ENCODE measurements around the gene ALDH7A1.

ALDH7A1 gene

DNA sequence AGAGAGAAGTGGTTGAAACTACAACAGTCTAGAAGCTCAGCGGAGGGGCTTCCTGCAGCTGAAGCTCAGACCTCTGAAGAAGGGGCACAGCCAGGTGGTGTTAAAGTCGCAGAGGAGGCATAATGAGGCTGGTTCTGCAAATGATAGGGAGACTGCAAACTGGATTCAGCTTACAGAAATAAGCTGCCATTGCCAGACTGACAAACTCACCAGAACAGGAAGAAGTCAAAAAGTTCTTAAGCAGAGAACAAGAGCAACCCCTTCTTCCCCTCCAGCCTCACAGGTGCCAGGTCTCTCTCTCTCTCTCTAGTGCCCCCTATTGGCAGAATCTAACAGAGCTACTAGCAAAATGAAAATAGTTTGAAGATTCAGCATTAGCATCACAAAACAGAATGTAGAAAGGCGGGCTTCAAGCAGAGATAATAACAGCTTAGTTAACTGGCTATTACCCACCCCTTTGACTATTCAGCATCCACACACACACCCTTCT is 95.1 kb downstream of the ALDH7A1 start:
- Histone ChIP-seq H3K9me3 (ENCODE audit: control insufficient read depth in 1 of 2, low read length in 2 of 2) (no peaks in the 10 kb centered on the region), H3K9ac (ENCODE audit: low read depth in 1 of 2, low read length in 2 of 2) (no peak overlapping the region), H3K27ac (ENCODE audit: low read depth, low read length) (no peak overlapping the region), H3K36me3 (ENCODE audit: control insufficient read depth in 1 of 2, insufficient read depth in 2 of 2, low read length in 2 of 2) (no peaks in the 10 kb centered on the region), H3K27me3 (ENCODE audit: control insufficient read depth in 1 of 2, insufficient read depth in 2 of 2, low read length in 2 of 2) (no peaks in the 10 kb centered on the region), H3K4me3 (ENCODE audit: low read depth in 1 of 2, low read length in 2 of 2) (no peak overlapping the region), H3K4me1 (ENCODE audit: control insufficient read depth in 1 of 2, insufficient read depth in 2 of 2, low read length in 2 of 2) (peaks cover 0 to 4% of the 10 kb centered on the region in 2 donors)

- peaks cover 0 to 4% of the 10 kb centered on the region in 2 donors for H3K4me1 ChIP-seq (ENCODE audit: control insufficient read depth in 1 of 2, insufficient read depth in 2 of 2, low read length in 2 of 2)
- no peak overlapping the region for H3K4me3 ChIP-seq (ENCODE audit: low read depth in 1 of 2, low read length in 2 of 2)
- H3K36me3 ChIP-seq (ENCODE audit: control insufficient read depth in 1 of 2, insufficient read depth in 2 of 2, low read length in 2 of 2), result peaks cover 0 to 5% of the 10 kb centered on the region in 2 donors
- H3K27me3 ChIP-seq (ENCODE audit: control insufficient read depth in 1 of 2, insufficient read depth in 2 of 2, low read length in 2 of 2), result no peaks in the 10 kb centered on the region
- no peak overlapping the region for H3K27ac ChIP-seq (ENCODE audit: low read depth, low read length)
- no peak overlapping the region for H3K9ac ChIP-seq (ENCODE audit: low read depth in 1 of 2, low read length in 2 of 2)
- no peaks in the 10 kb centered on the region for H3K9me3 ChIP-seq (ENCODE audit: control insufficient read depth in 1 of 2, low read length in 2 of 2)
Observed at GRCh38 chr5:126499278-126499677, 95.7 kb downstream of the ALDH7A1 start.

GRCh38 chr5:126497506-126497905 is 97.5 kb downstream of the ALDH7A1 start:
- Histone ChIP-seq H3K27ac (ENCODE audit: low read depth, low read length) (no peak overlapping the region), H3K4me3 (ENCODE audit: low read depth in 1 of 2, low read length in 2 of 2) (no peak overlapping the region), H3K27me3 (ENCODE audit: control insufficient read depth in 1 of 2, insufficient read depth in 2 of 2, low read length in 2 of 2) (no peaks in the 10 kb centered on the region), H3K9ac (ENCODE audit: low read depth in 1 of 2, low read length in 2 of 2) (no peak overlapping the region), H3K4me1 (ENCODE audit: control insufficient read depth in 1 of 2, insufficient read depth in 2 of 2, low read length in 2 of 2) (no peaks in the 10 kb centered on the region), H3K9me3 (ENCODE audit: control insufficient read depth in 1 of 2, low read length in 2 of 2) (no peaks in the 10 kb centered on the region), H3K36me3 (ENCODE audit: control insufficient read depth in 1 of 2, insufficient read depth in 2 of 2, low read length in 2 of 2) (peaks cover 7 to 19% of the 10 kb centered on the region in 2 donors)

- H3K9ac ChIP-seq (ENCODE audit: low read depth in 1 of 2, low read length in 2 of 2), result no peak overlapping the region
- no peaks in the 10 kb centered on the region for H3K27me3 ChIP-seq (ENCODE audit: control insufficient read depth in 1 of 2, insufficient read depth in 2 of 2, low read length in 2 of 2)
- H3K9me3 ChIP-seq (ENCODE audit: control insufficient read depth in 1 of 2, low read length in 2 of 2), result no peaks in the 10 kb centered on the region
- H3K4me3 ChIP-seq (ENCODE audit: low read depth in 1 of 2, low read length in 2 of 2), result no peak overlapping the region
- H3K4me1 ChIP-seq (ENCODE audit: control insufficient read depth in 1 of 2, insufficient read depth in 2 of 2, low read length in 2 of 2), result no peaks in the 10 kb centered on the region
- H3K36me3 ChIP-seq (ENCODE audit: control insufficient read depth in 1 of 2, insufficient read depth in 2 of 2, low read length in 2 of 2), result peaks cover 21 to 44% of the 10 kb centered on the region in 2 donors
- H3K27ac ChIP-seq (ENCODE audit: low read depth, low read length), result no peak overlapping the region
Observed at GRCh38 chr5:126494393-126494792, 100.6 kb downstream of the ALDH7A1 start.

DNA sequence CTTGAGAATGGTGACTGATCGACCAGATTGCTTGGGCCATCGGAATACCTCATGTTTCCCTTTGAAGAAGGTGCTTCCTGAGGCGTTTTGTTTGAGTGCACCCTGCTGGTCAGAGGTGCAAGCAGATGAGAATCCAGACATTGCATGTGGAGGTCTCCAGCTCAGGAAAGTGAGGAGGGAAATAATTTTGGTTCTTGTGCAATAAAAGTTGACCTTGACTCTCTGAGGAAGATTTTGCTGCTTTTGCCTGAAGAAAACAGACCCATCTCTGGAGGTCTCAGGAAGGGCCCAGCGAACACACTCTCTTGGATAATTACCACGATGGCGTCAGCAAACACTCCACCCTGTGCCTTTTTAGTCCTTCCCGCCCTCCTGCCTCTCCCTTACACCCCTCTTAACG is 102.1 kb downstream of the ALDH7A1 start:
- H3K36me3 ChIP-seq (ENCODE audit: control insufficient read depth in 1 of 2, insufficient read depth in 2 of 2, low read length in 2 of 2), result peaks cover 34 to 54% of the 10 kb centered on the region in 2 donors
- no peaks in the 10 kb centered on the region for H3K4me1 ChIP-seq (ENCODE audit: control insufficient read depth in 1 of 2, insufficient read depth in 2 of 2, low read length in 2 of 2)
- H3K9me3 ChIP-seq (ENCODE audit: control insufficient read depth in 1 of 2, low read length in 2 of 2), result no peaks in the 10 kb centered on the region
- H3K27me3 ChIP-seq (ENCODE audit: control insufficient read depth in 1 of 2, insufficient read depth in 2 of 2, low read length in 2 of 2), result no peaks in the 10 kb centered on the region
- no peak overlapping the region for H3K27ac ChIP-seq (ENCODE audit: low read depth, low read length)
- no peak overlapping the region for H3K9ac ChIP-seq (ENCODE audit: low read depth in 1 of 2, low read length in 2 of 2)
- H3K4me3 ChIP-seq (ENCODE audit: low read depth in 1 of 2, low read length in 2 of 2), result no peak overlapping the region

DNA sequence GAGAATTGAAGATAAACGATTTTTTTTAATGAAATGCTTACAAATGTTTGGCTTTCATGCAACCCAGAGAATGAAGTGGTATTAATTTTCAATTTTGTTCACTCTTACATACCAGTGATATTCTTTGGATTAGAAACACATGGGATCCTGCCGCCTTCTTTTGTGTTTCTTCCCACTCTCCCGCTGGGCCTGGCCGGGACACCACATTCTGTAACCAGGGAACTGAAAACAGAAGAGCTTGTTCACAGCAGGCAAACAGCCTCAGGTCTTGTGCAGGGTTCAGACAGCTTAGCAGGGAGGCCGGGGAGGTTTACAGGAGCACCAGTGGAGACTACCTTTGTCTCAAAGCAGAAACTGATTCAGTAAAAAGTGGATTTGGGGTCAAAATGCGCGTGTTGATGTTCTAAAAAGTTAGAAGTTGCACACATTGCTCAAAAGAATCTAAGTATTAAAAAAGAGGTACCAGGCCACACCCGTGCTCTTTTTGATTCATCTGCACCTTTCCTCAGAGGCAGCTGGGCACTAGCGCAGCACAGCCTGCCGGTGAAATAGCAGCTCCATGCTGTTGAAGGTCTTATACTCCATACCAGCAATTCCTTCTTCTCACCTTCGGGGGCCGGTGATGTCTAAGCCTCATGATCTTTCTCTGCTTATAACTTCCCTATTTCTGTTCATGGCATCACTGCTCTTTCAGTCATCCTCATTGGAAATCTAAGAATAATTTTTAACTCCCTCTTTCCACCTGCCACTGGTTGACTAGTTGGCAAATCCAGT is 104.7 kb downstream of the ALDH7A1 start:
- Histone ChIP-seq H3K4me3 (ENCODE audit: low read depth in 1 of 2, low read length in 2 of 2) (no peak overlapping the region), H3K9me3 (ENCODE audit: control insufficient read depth in 1 of 2, low read length in 2 of 2) (no peaks in the 10 kb centered on the region), H3K36me3 (ENCODE audit: control insufficient read depth in 1 of 2, insufficient read depth in 2 of 2, low read length in 2 of 2) (peaks cover 55 to 79% of the 10 kb centered on the region in 2 donors), H3K9ac (ENCODE audit: low read depth in 1 of 2, low read length in 2 of 2) (no peak overlapping the region), H3K27ac (ENCODE audit: low read depth, low read length) (no peak overlapping the region), H3K4me1 (ENCODE audit: control insufficient read depth in 1 of 2, insufficient read depth in 2 of 2, low read length in 2 of 2) (no peaks in the 10 kb centered on the region), H3K27me3 (ENCODE audit: control insufficient read depth in 1 of 2, insufficient read depth in 2 of 2, low read length in 2 of 2) (no peaks in the 10 kb centered on the region)

- Histone ChIP-seq H3K36me3 (ENCODE audit: control insufficient read depth in 1 of 2, insufficient read depth in 2 of 2, low read length in 2 of 2) (peaks cover 64 to 83% of the 10 kb centered on the region in 2 donors), H3K4me3 (ENCODE audit: low read depth in 1 of 2, low read length in 2 of 2) (no peak overlapping the region), H3K9me3 (ENCODE audit: control insufficient read depth in 1 of 2, low read length in 2 of 2) (no peaks in the 10 kb centered on the region), H3K27me3 (ENCODE audit: control insufficient read depth in 1 of 2, insufficient read depth in 2 of 2, low read length in 2 of 2) (no peaks in the 10 kb centered on the region), H3K27ac (ENCODE audit: low read depth, low read length) (no peak overlapping the region), H3K9ac (ENCODE audit: low read depth in 1 of 2, low read length in 2 of 2) (no peak overlapping the region), H3K4me1 (ENCODE audit: control insufficient read depth in 1 of 2, insufficient read depth in 2 of 2, low read length in 2 of 2) (no peaks in the 10 kb centered on the region)
Observed at GRCh38 chr5:126488443-126489065, 106.5 kb downstream of the ALDH7A1 start.

DNA sequence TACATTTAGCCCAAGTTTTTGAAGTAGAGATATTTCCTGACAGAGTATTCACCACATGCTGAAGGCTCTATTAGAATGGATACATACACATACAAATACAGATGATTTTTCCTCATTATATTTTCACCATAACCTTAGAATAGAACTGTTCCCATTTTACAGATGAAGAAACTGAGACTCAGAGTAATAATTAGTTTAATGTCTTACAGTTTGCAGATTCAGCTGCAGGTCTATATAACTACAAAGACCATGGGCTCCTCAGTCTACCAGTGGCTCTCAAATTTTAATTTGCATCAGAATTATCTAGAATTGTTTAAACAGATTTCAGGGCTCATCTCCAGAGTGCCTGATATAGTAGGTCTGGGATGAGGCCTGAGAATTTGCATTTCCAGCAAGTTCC is 107.4 kb downstream of the ALDH7A1 start:
- Histone ChIP-seq H3K4me3 (ENCODE audit: low read depth in 1 of 2, low read length in 2 of 2) (no peak overlapping the region), H3K4me1 (ENCODE audit: control insufficient read depth in 1 of 2, insufficient read depth in 2 of 2, low read length in 2 of 2) (no peaks in the 10 kb centered on the region), H3K36me3 (ENCODE audit: control insufficient read depth in 1 of 2, insufficient read depth in 2 of 2, low read length in 2 of 2) (peaks cover 58 to 78% of the 10 kb centered on the region in 2 donors), H3K27me3 (ENCODE audit: control insufficient read depth in 1 of 2, insufficient read depth in 2 of 2, low read length in 2 of 2) (no peaks in the 10 kb centered on the region), H3K27ac (ENCODE audit: low read depth, low read length) (no peak overlapping the region), H3K9ac (ENCODE audit: low read depth in 1 of 2, low read length in 2 of 2) (no peak overlapping the region), H3K9me3 (ENCODE audit: control insufficient read depth in 1 of 2, low read length in 2 of 2) (no peaks in the 10 kb centered on the region)

DNA sequence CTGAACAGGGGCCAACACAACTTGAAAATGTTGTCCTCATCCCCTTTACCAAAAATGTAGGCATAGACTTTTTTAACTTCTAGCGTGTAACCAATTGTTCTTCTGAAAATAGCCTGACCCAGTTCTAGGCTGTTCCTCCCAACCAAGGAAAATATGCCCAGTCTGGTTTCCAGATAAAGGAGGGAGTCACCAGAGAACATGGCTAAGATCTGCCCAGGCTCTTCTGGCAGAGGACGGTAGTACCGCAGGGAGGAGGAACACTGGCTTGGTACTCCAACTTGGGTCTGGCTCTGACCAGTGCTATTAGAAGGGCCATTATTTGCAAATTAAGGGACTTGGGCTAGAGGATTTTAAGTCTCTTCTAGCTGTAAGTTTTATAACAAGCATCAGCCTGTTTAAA is 108.7 kb downstream of the ALDH7A1 start:
- Histone ChIP-seq H3K9ac (ENCODE audit: low read depth in 1 of 2, low read length in 2 of 2) (no peak overlapping the region), H3K36me3 (ENCODE audit: control insufficient read depth in 1 of 2, insufficient read depth in 2 of 2, low read length in 2 of 2) (peaks cover 54 to 76% of the 10 kb centered on the region in 2 donors), H3K9me3 (ENCODE audit: control insufficient read depth in 1 of 2, low read length in 2 of 2) (no peaks in the 10 kb centered on the region), H3K27me3 (ENCODE audit: control insufficient read depth in 1 of 2, insufficient read depth in 2 of 2, low read length in 2 of 2) (no peaks in the 10 kb centered on the region), H3K4me1 (ENCODE audit: control insufficient read depth in 1 of 2, insufficient read depth in 2 of 2, low read length in 2 of 2) (no peaks in the 10 kb centered on the region), H3K4me3 (ENCODE audit: low read depth in 1 of 2, low read length in 2 of 2) (no peak overlapping the region), H3K27ac (ENCODE audit: low read depth, low read length) (no peak overlapping the region)

DNA sequence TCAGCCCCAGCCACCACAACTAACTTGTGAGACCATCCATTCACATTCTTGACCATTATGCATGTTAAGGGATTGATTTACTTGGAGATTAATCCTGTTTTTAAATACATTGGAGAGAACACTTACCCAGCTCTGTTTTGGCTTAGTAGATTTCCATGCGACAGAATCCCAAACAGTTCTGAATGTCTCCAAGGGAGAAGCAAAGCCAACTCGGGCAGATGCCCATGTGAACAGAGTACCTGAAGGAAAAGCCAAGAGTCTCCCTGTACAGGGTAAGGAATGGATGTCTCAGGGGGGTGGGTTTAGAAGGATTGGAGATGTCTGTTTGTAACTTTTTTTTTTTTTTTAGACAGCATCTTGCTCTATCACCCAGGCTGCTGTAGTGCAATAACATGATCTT is 110.8 kb downstream of the ALDH7A1 start:
- Histone ChIP-seq H3K9me3 (ENCODE audit: control insufficient read depth in 1 of 2, low read length in 2 of 2) (no peaks in the 10 kb centered on the region), H3K27me3 (ENCODE audit: control insufficient read depth in 1 of 2, insufficient read depth in 2 of 2, low read length in 2 of 2) (no peaks in the 10 kb centered on the region), H3K27ac (ENCODE audit: low read depth, low read length) (no peak overlapping the region), H3K4me1 (ENCODE audit: control insufficient read depth in 1 of 2, insufficient read depth in 2 of 2, low read length in 2 of 2) (no peaks in the 10 kb centered on the region), H3K36me3 (ENCODE audit: control insufficient read depth in 1 of 2, insufficient read depth in 2 of 2, low read length in 2 of 2) (peaks cover 50 to 71% of the 10 kb centered on the region in 2 donors), H3K9ac (ENCODE audit: low read depth in 1 of 2, low read length in 2 of 2) (no peak overlapping the region), H3K4me3 (ENCODE audit: low read depth in 1 of 2, low read length in 2 of 2) (no peak overlapping the region)

Measured in duodenal mucosa (tissue), 2 donors.